IMR-90 (cell line): ENCODE data around the gene COPZ2. TPM values are rescaled to one million over a fixed set of nuclear protein-coding genes. Genes with fewer than 3 reads are reported as not detected.

Source experiments
- ATAC-seq: fragments of 200-7000 bp; cut with Tn5 transposase; 2 replicates; pipeline ENCODE4 v1.9.1; 2020; ENCODE audit warnings: low read depth, mild to moderate bottlenecking, moderate library complexity
- BruUV-seq: library from RNA; stranded (reverse); fragments of 400-500 nt; replicated peaks from 2 replicates; lab custom pipeline; 2021; lab: Mats Ljungman, UMichigan
- CTCF ChIA-PET: fragments of 300-600 bp; formaldehyde crosslinking; extraction: SDS; loops from one replicate; lab custom pipeline; 2021; ENCODE audit warnings: antibody characterized with exemption; lab: Yijun Ruan, JAX
- POLR2A ChIA-PET: fragments of 300-600 bp; sonication (Branson Sonifier 250); formaldehyde crosslinking; loops from one replicate; lab custom pipeline; 2022; ENCODE audit warnings: antibody characterized with exemption; ENCODE audit not compliant: unreplicated experiment; lab: Charles Lee
- DNase-seq: peaks from one replicate; pipeline ENCODE4 v3.0.0; 2013
- H2AFZ ChIP-seq: replicated peaks from 2 replicates; pipeline ENCODE3; 2013; ENCODE audit warnings: low read length, mild to moderate bottlenecking; ENCODE audit not compliant: poor library complexity
- H2AK5ac ChIP-seq: 2 replicates; pipeline ENCODE4 v1.6.1; 2013; ENCODE audit warnings: low read depth, low read length, inconsistent platforms
- H2AK9ac ChIP-seq: replicated peaks from 2 replicates; pipeline ENCODE3; 2013; ENCODE audit warnings: mild to moderate bottlenecking, low read depth, low read length, moderate library complexity; ENCODE audit not compliant: poor library complexity
- H2BK120ac ChIP-seq: 2 replicates; pipeline ENCODE4 v1.6.1; 2013; ENCODE audit warnings: low read depth, low read length, inconsistent platforms
- H2BK15ac ChIP-seq: 3 replicates; pipeline ENCODE4 v1.6.1; 2013; ENCODE audit warnings: low read depth, low read length, inconsistent platforms
- H2BK20ac ChIP-seq: 2 replicates; pipeline ENCODE4 v1.6.1; 2013; ENCODE audit warnings: low read depth, mild to moderate bottlenecking, inconsistent platforms, low read length, moderate library complexity
- H2BK5ac ChIP-seq: 2 replicates; pipeline ENCODE4 v1.6.1; 2013; ENCODE audit warnings: mild to moderate bottlenecking, low read depth, low read length, inconsistent platforms; ENCODE audit not compliant: poor library complexity, severe bottlenecking
- H3K14ac ChIP-seq: replicated peaks from 2 replicates; pipeline ENCODE4 v1.6.1; 2013; ENCODE audit warnings: low read depth, low read length, inconsistent platforms
- H3K18ac ChIP-seq: 2 replicates; pipeline ENCODE4 v1.6.1; 2013; ENCODE audit warnings: low read depth, low read length, control low read depth
- H3K23ac ChIP-seq: 2 replicates; pipeline ENCODE4 v1.6.1; 2013; ENCODE audit warnings: low read depth, low read length, inconsistent platforms
- H3K27ac ChIP-seq: 2 replicates; pipeline ENCODE4 v1.5.1; 2013; ENCODE audit warnings: mild to moderate bottlenecking, control low read depth, low read length; ENCODE audit not compliant: insufficient read depth
- H3K27me3 ChIP-seq: 2 replicates; pipeline ENCODE4 v1.6.1; 2013; ENCODE audit warnings: low read length; ENCODE audit not compliant: control insufficient read depth, insufficient read depth
- H3K36me3 ChIP-seq: 2 replicates; pipeline ENCODE4 v1.6.1; 2013; ENCODE audit warnings: low read length, mixed read lengths; ENCODE audit not compliant: control insufficient read depth, insufficient read depth
- H3K4ac ChIP-seq: 2 replicates; pipeline ENCODE4 v1.6.1; 2013; ENCODE audit warnings: low read depth, low read length, inconsistent platforms
- H3K4me1 ChIP-seq: 2 replicates; pipeline ENCODE4 v1.6.1; 2013; ENCODE audit warnings: low read length, mixed read lengths; ENCODE audit not compliant: control insufficient read depth, insufficient read depth
- H3K4me2 ChIP-seq: 2 replicates; pipeline ENCODE4 v1.6.1; 2013; ENCODE audit warnings: low read depth, mild to moderate bottlenecking, control low read depth, low read length, moderate library complexity
- H3K4me3 ChIP-seq: 2 replicates; pipeline ENCODE4 v1.5.1; 2013; ENCODE audit warnings: low read depth, mild to moderate bottlenecking, control low read depth, low read length, moderate library complexity; ENCODE audit not compliant: insufficient read depth
- H3K56ac ChIP-seq: 2 replicates; pipeline ENCODE4 v1.6.1; 2013; ENCODE audit warnings: low read length, inconsistent platforms; ENCODE audit not compliant: insufficient read depth; ENCODE audit errors: extremely low read depth
- H3K79me1 ChIP-seq, 2 experiments: 2 replicates each; pipeline ENCODE4 v1.6.1; 2013; ENCODE audit warnings: low read length in 2 of 2, inconsistent platforms in 1 of 2, low read depth in 1 of 2
- H3K9ac ChIP-seq: 2 replicates; pipeline ENCODE4 v1.6.1; 2013; ENCODE audit warnings: low read depth, low read length, control low read depth
- H3K9me1 ChIP-seq: 2 replicates; pipeline ENCODE4 v1.6.1; 2013; ENCODE audit warnings: low read length, inconsistent platforms; ENCODE audit not compliant: insufficient read depth
- H3K9me3 ChIP-seq: 2 replicates; pipeline ENCODE4 v1.6.1; 2013; ENCODE audit warnings: low read length; ENCODE audit not compliant: control insufficient read depth, insufficient read depth
- H4K20me1 ChIP-seq: 2 replicates; pipeline ENCODE4 v1.6.1; 2013; ENCODE audit warnings: low read length, inconsistent platforms; ENCODE audit not compliant: insufficient read depth
- H4K5ac ChIP-seq: 2 replicates; pipeline ENCODE4 v1.6.1; 2013; ENCODE audit warnings: mild to moderate bottlenecking, low read depth, low read length, control low read depth
- H4K8ac ChIP-seq, 2 experiments: 2 replicates each; pipeline ENCODE4 v1.6.1; 2013; ENCODE audit warnings: low read depth in 2 of 2, low read length in 2 of 2, control low read depth in 1 of 2, inconsistent platforms in 1 of 2
- H4K91ac ChIP-seq: 2 replicates; pipeline ENCODE4 v1.6.1; 2013; ENCODE audit warnings: low read depth, low read length, inconsistent platforms; ENCODE audit not compliant: insufficient read depth
- MAZ ChIP-seq: IDR thresholded peaks from 2 replicates; pipeline ENCODE4 v1.6.1; 2012; ENCODE audit warnings: low read depth, mild to moderate bottlenecking, low read length, improper control_type of control experiment, moderate library complexity, borderline replicate concordance
- SMC3 ChIP-seq: fragments of 150-350 bp; IDR thresholded peaks from 2 replicates; pipeline ENCODE4 v1.6.1; 2016; ENCODE audit warnings: low read depth, mild to moderate bottlenecking, antibody characterized with exemption, low read length, moderate library complexity
- WGBS, 2 experiments: methylation state at CpG; one replicate each; pipeline versions ENCODE4 v1.1.5 to v1.1.7; 2013; ENCODE audit warnings: missing lambda C conversion rate in 2 of 2; ENCODE audit not compliant: insufficient read length in 1 of 2; ENCODE audit errors: extremely low coverage in 2 of 2; 5-methylcytosine and 5-hydroxymethylcytosine counted together
- dilution Hi-C: fragments of 300-500 bp; cut with HindIII; formaldehyde crosslinking; loops from one replicate; pipeline ENCODE4 v1.14.3; 2018; ENCODE audit warnings: low sequenced_read_pairs; ENCODE audit not compliant: unreplicated experiment
- in situ Hi-C: fragments of 300-500 bp; cut with MboI; formaldehyde crosslinking; loops from 3 replicates; pipeline ENCODE4 v1.14.3; 2019; ENCODE audit warnings: low sequenced_read_pairs, inconsistent platforms, mixed read lengths
- intact Hi-C: fragments of 100-400 bp; cut with micrococcal nuclease; formaldehyde crosslinking; loops from 2 replicates; pipeline ENCODE4 v1.10.0; 2022
- polyA plus RNA-seq, 3 experiments: library from polyadenylated mRNA; depleted of rRNA; stranded (reverse); fragments of >200 nt; gene quantifications; 2 replicates each; pipeline ENCODE4 v1.2.3, GENCODE V29; 2012; ENCODE audit warnings: low replicate concordance in 1 of 3
- total RNA-seq: library from RNA; depleted of rRNA; stranded (reverse); fragments of >200 nt; gene quantifications from 2 replicates; pipeline ENCODE4 v1.2.3, GENCODE V29; 2012

The COPZ2 gene
- total and polyA plus RNA-seq, 2 of the 4 experiments (the other 2 are of a cell fraction) = 41.0 to 86.1 TPM

DNA sequence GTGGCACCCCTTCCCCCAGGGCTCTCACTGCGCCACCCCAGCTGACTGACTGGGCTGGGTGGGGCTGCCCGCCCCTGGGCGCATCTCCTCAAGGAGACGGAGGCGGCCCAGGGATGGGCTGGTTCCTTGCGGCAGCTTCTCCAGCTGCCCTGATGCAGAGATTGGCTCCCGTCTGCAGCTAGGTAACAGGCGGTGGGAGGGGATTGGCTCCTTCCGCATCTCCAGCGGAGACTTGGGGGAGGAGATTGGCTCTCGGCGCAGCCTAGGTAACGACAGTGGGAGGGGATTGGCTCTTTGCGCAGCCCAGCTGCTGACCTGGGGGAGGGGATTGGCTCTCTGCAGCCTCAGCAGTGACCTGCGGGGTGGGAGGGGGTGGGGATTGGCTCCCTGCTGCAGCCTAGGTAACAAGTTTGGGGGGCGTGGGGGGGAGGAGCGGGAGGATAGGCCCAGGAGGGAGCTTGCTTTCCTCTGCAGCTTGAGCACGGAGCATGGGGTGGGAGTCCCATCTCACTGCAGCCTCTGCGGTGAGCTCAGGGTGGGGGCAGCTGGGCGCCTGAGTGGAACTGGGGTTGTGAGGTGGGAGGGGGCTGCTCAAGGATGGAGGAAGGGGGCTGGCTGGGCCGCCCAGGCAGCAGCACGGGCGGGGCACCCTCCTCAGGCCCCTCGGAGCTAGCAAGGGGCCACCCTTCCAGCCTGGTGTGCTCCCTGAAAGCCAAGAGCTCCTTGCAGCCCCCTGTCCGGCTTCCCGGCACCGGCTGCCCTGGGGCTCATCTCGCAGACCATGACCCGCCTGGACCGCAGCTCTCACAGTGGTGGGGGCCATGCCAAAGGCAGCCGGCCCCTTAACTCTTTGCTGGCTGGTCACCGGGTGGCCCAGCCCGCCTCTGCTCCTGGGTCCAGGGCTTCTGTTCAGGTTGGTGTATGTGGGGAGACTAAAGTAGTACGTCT is 16.9 kb upstream of the COPZ2 start:
- Histone ChIP-seq H4K20me1 (peaks cover 55% of the 10 kb centered on the region), H3K9me3 (no peaks in the 10 kb centered on the region), H3K9ac (peak overlapping the region; percentile 43; the same call in 1 of the 2 replicates), H3K14ac (peak overlapping the region; percentile 87), H3K4me3 (no peak overlapping the region), H3K79me1 (peaks cover 43 to 99% of the 10 kb centered on the region in 2 experiments), H3K18ac (no peak overlapping the region), H2AK5ac (peak overlapping the region; percentile 78; the same call in 1 of the 2 replicates), H2BK120ac (peak overlapping the region; percentile 79), H4K5ac (no peak overlapping the region), H4K91ac (peak overlapping the region; percentile 82), H2BK20ac (peak overlapping the region; percentile 80; the same call in 1 of the 2 replicates), H3K23ac (peak overlapping the region; percentile 74), H4K8ac (peak overlapping the region in 1 of 2 experiments; percentile 85; a peak in 2 of 4 replicates), H2BK5ac (no peak overlapping the region), H3K4me1 (peaks cover 49% of the 10 kb centered on the region), H3K4me2 (no peak overlapping the region; the same call in 1 of the 2 replicates), H3K4ac (peak overlapping the region; percentile 98), H2BK15ac (peak overlapping the region; percentile 24; the same call in 1 of the 3 replicates), H3K9me1 (peaks cover 53% of the 10 kb centered on the region), H3K56ac (0 out of 2 replicates have a peak overlapping the region, but pooled peaks have one; percentile 28), H2AK9ac (peak overlapping the region; percentile 94), H3K36me3 (peaks cover 70% of the 10 kb centered on the region), H3K27me3 (no peaks in the 10 kb centered on the region), H3K27ac (peak overlapping the region; percentile 11), H2AFZ (peak overlapping the region; percentile 9)
- DNase-seq (peak; percentile 60), ATAC-seq (peak; percentile 10)
- WGBS, 2 experiments = 19% methylated on average over 6 of the region's 34 CpGs; no CpG with 5 or more reads in 1 of the 2 experiments
- ChIA-PET CTCF (interaction anchor here (0.9 kb wide), 1 partner anchor 29 kb away, joined by 3 read pairs; no protein-coding TSS in a partner anchor), POLR2A (no interaction called here)
- no TSS peak for BruUV-seq
- intact Hi-C loops (no loop called here), dilution Hi-C loops (no loop called here), in situ Hi-C loops (no loop called here)
- no peak for TF ChIP-seq MAZ
- TF ChIP-seq SMC3 = no peak
